ENCODE results near the gene LRP5.
A peak's percentile ranks its signal among the peaks of the same experiment; 100 is the strongest.

The LRP5 gene

GRCh38 chr11:68347841-68348240 is 35.5 kb downstream of the LRP5 start:
- no peak for TF ChIP-seq CTCF (conservative IDR thresholded peaks at IDR 0.05)
- no peak overlapping the region for H3K27ac ChIP-seq

GRCh38 chr11:68349461-68350249 is 37.3 kb downstream of the LRP5 start:
- TF ChIP-seq CTCF (conservative IDR thresholded peaks at IDR 0.05) = no peak
- no peak overlapping the region for H3K27ac ChIP-seq

GRCh38 chr11:68350759-68351449 is 38.5 kb downstream of the LRP5 start:
- H3K27ac ChIP-seq = no peak overlapping the region
- TF ChIP-seq CTCF (conservative IDR thresholded peaks at IDR 0.05) = no peak

- no peak overlapping the region for H3K27ac ChIP-seq
- no peak for TF ChIP-seq CTCF (conservative IDR thresholded peaks at IDR 0.05)
Measured at GRCh38 chr11:68351450-68352275, 39.3 kb downstream of the LRP5 start.

- TF ChIP-seq CTCF (conservative IDR thresholded peaks at IDR 0.05) = no peak
- no peak overlapping the region for H3K27ac ChIP-seq
Measured at GRCh38 chr11:68352591-68352990, 40.2 kb downstream of the LRP5 start.

GRCh38 chr11:68353118-68353517 is 40.7 kb downstream of the LRP5 start:
- peak overlapping the region; percentile 53; the same call in 1 of the 2 replicates for H3K27ac ChIP-seq
- TF ChIP-seq CTCF (conservative IDR thresholded peaks at IDR 0.05) = no peak

GRCh38 chr11:68353669-68354068 is 41.3 kb downstream of the LRP5 start:
- no peak for TF ChIP-seq CTCF (conservative IDR thresholded peaks at IDR 0.05)
- H3K27ac ChIP-seq = peak overlapping the region; percentile 53

All from VCaP (cell line).